Spleen (tissue), 11 donors: ENCODE data around the gene TSPAN8. TPM values are rescaled to one million over a fixed set of nuclear protein-coding genes. Genes with fewer than 3 reads are reported as not detected.

Experiments used
- DNase-seq: peaks from one replicate; pipeline ENCODE4 v3.0.0-alpha.2; 2020
- H3K27ac ChIP-seq, 8 donors: fragments of 200-600 bp; sonication (generic) in 7 of 8; 1 replicate in 4 of 8; 2 replicates in 4 of 8; pipeline versions ENCODE4 v1.5.0 to v1.8.0; 2016 to 2021; ENCODE audit warnings: inconsistent platforms in 4 of 8, mild to moderate bottlenecking in 4 of 8, moderate library complexity in 1 of 8
- H3K27me3 ChIP-seq, 7 donors: fragments of 200-600 bp; sonication (generic) in 6 of 7; replicated peaks in 1 of 7; 1 replicate in 4 of 7; 2 replicates in 3 of 7; pipeline versions ENCODE4 v1.5.0 to v1.8.0; 2016 to 2021; ENCODE audit warnings: inconsistent platforms in 3 of 7, mild to moderate bottlenecking in 1 of 7
- H3K36me3 ChIP-seq, 6 donors: fragments of 200-600 bp; sonication (generic) in 5 of 6; 1 replicate in 4 of 6; 2 replicates in 2 of 6; pipeline versions ENCODE4 v1.5.0 to v1.8.0; 2016 to 2021; ENCODE audit warnings: inconsistent platforms in 2 of 6
- H3K4me1 ChIP-seq, 6 donors: fragments of 200-600 bp; sonication (generic) in 5 of 6; 1 replicate in 3 of 6; 2 replicates in 3 of 6; pipeline versions ENCODE4 v1.5.0 to v1.8.0; 2016 to 2021; ENCODE audit warnings: inconsistent platforms in 3 of 6
- H3K4me3 ChIP-seq, 8 donors: fragments of 200-600 bp; sonication (generic) in 7 of 8; 1 replicate in 4 of 8; 2 replicates in 4 of 8; pipeline versions ENCODE4 v1.5.0 to v1.8.0; 2016 to 2021; ENCODE audit warnings: inconsistent platforms in 4 of 8, mild to moderate bottlenecking in 4 of 8, moderate library complexity in 2 of 8
- H3K9me3 ChIP-seq, 8 donors: fragments of 200-600 bp; sonication (generic) in 7 of 8; 1 replicate in 4 of 8; 2 replicates in 4 of 8; pipeline versions ENCODE4 v1.5.0 to v1.8.0; 2016 to 2021; ENCODE audit warnings: inconsistent platforms in 4 of 8
- CTCF ChIP-seq, 11 experiments: fragments of 200-600 bp in 7 of 11; fragments of 450-650 bp in 4 of 11; sonication (generic) in 4 of 11; IDR thresholded peaks in 8 of 11; conservative IDR thresholded peaks in 3 of 11; 1 replicate in 7 of 11; 2 replicates in 4 of 11; pipeline versions ENCODE4 v1.4.0 to v1.8.0; 2016 to 2021; ENCODE audit warnings: antibody characterized with exemption in 11 of 11, inconsistent platforms in 4 of 11, mild to moderate bottlenecking in 1 of 11
- POLR2A ChIP-seq, 3 donors: fragments of 450-650 bp; IDR thresholded peaks; one replicate each; pipeline ENCODE4 v1.5.1; 2017; ENCODE audit warnings: antibody characterized with exemption in 3 of 3, mild to moderate bottlenecking in 1 of 3
- POLR2AphosphoS5 ChIP-seq, 3 donors: sonication (generic); formaldehyde crosslinking; IDR thresholded peaks; one replicate each; pipeline ENCODE4 v1.5.1; 2017; ENCODE audit warnings: antibody characterized with exemption in 3 of 3
- WGBS, 5 donors: extraction: QIAGEN DNeasy Blood & Tissue Kit in 3 of 5; methylation state at CpG; one replicate each; pipeline versions ENCODE4 v1.1.5 to v1.1.7; 2013 to 2018; 5-methylcytosine and 5-hydroxymethylcytosine counted together
- intact Hi-C: fragments of 100-400 bp; cut with DNase I; formaldehyde crosslinking; loops from one replicate; pipeline ENCODE4 v1.15.0; 2023; ENCODE audit warnings: low total_unique reads
- polyA plus RNA-seq, 3 donors: library from polyadenylated mRNA; stranded (reverse); fragments of 200-250 nt; gene quantifications; one replicate each; pipeline ENCODE4 v1.2.1, GENCODE V29; 2013
- total RNA-seq, 7 donors: library from RNA; depleted of rRNA in 3 of 7; stranded (reverse); fragments of >200 nt in 3 of 7; fragmentation: NEBNext Ultra II Directional in 4 of 7; extraction: Animal tissue kit (Norgen Biotek cat#: 25700) in 4 of 7; gene quantifications; one replicate each; pipeline versions ENCODE4 v1.1.0 to v1.2.1, GENCODE V29; 2016 to 2021
- donor health status: healthy with polysubstance abuse.
- donor health status: DM: no; HTN: no; CAD: no; lungs with moderate emphysema.
- donor health status: DM: no; HTN: no; CAD: no.
- donor health status: Bipolar disorder and iron deficiency.
- donor health status: healthy.
- donor health status: DM: no; HTN: no; CAD: no.
- donor health status: DM: yes; HTN: yes; CAD: no.

TSPAN8 gene
- total and polyA plus RNA-seq, 10 donors = 0.21 to 2.5 (median 0.34) TPM; not detected in 6

- Histone ChIP-seq H3K27ac (no peak overlapping the region), H3K27me3 (no peaks in the 10 kb centered on the region), H3K36me3 (no peaks in the 10 kb centered on the region), H3K9me3 (peaks cover 0 to 7% (median 0%) of the 10 kb centered on the region in 8 donors), H3K4me1 (no peaks in the 10 kb centered on the region), H3K4me3 (no peak overlapping the region)
- TF ChIP-seq POLR2AphosphoS5 (IDR thresholded peaks at IDR 0.05) = no peak
- TF ChIP-seq POLR2A (IDR thresholded peaks at IDR 0.05) = no peak
- TF ChIP-seq CTCF (IDR thresholded peaks at IDR 0.05 in 8 of 11, conservative IDR thresholded peaks at IDR 0.05 in 3 of 11) = no peak
- DNase-seq = no peak
- intact Hi-C loops = no loop called here
These were observed 26.0 kb upstream of the TSPAN8 start for GRCh38 chr12:71183846-71184245.

- no peak overlapping the region for H3K4me3 ChIP-seq
- no peaks in the 10 kb centered on the region for H3K36me3 ChIP-seq
- WGBS, 5 donors = 27 to 52% (median 43%) methylated on average over 1 of the region's 1 CpG
- H3K27me3 ChIP-seq = no peaks in the 10 kb centered on the region
- H3K4me1 ChIP-seq = no peaks in the 10 kb centered on the region
- no peak overlapping the region for H3K27ac ChIP-seq
- H3K9me3 ChIP-seq = peaks cover 0 to 6% (median 0%) of the 10 kb centered on the region in 8 donors
- intact Hi-C loops = no loop called here
- no peak for TF ChIP-seq POLR2A (IDR thresholded peaks at IDR 0.05)
- no peak for TF ChIP-seq CTCF (IDR thresholded peaks at IDR 0.05 in 8 of 11, conservative IDR thresholded peaks at IDR 0.05 in 3 of 11)
- TF ChIP-seq POLR2AphosphoS5 (IDR thresholded peaks at IDR 0.05) = no peak
- no peak for DNase-seq
These were observed 25.2 kb upstream of the TSPAN8 start for GRCh38 chr12:71183018-71183417.

GRCh38 chr12:71178162-71178561 is 20.4 kb upstream of the TSPAN8 start:
- Histone ChIP-seq H3K4me1 (no peaks in the 10 kb centered on the region), H3K9me3 (no peaks in the 10 kb centered on the region), H3K27ac (no peak overlapping the region), H3K4me3 (no peak overlapping the region), H3K27me3 (no peaks in the 10 kb centered on the region), H3K36me3 (no peaks in the 10 kb centered on the region)
- TF ChIP-seq POLR2AphosphoS5 (IDR thresholded peaks at IDR 0.05) (no peak), CTCF (IDR thresholded peaks at IDR 0.05 in 8 of 11, conservative IDR thresholded peaks at IDR 0.05 in 3 of 11) (no peak), POLR2A (IDR thresholded peaks at IDR 0.05) (no peak)
- no peak for DNase-seq
- intact Hi-C loops = no loop called here

GRCh38 chr12:71174825-71175224 is 17.0 kb upstream of the TSPAN8 start:
- intact Hi-C loops = no loop called here
- no peak overlapping the region for H3K27ac ChIP-seq

More at GRCh38 chr12:71174825-71175224, 17.0 kb upstream of the TSPAN8 start:
- H3K9me3 ChIP-seq = no peaks in the 10 kb centered on the region
- no peaks in the 10 kb centered on the region for H3K4me1 ChIP-seq
- TF ChIP-seq CTCF (IDR thresholded peaks at IDR 0.05 in 8 of 11, conservative IDR thresholded peaks at IDR 0.05 in 3 of 11) (no peak), POLR2AphosphoS5 (IDR thresholded peaks at IDR 0.05) (no peak), POLR2A (IDR thresholded peaks at IDR 0.05) (no peak)
- no peaks in the 10 kb centered on the region for H3K36me3 ChIP-seq
- no peak for DNase-seq
- no peak overlapping the region for H3K4me3 ChIP-seq
- H3K27me3 ChIP-seq = no peaks in the 10 kb centered on the region
